ENCODE data around the gene JOSD2. TPM values are rescaled to one million over a fixed set of nuclear protein-coding genes. Genes with fewer than 3 reads are reported as not detected.

Gene JOSD2
- total RNA-seq, 1 donor from 2014 or later: 44.9 TPM

DNA sequence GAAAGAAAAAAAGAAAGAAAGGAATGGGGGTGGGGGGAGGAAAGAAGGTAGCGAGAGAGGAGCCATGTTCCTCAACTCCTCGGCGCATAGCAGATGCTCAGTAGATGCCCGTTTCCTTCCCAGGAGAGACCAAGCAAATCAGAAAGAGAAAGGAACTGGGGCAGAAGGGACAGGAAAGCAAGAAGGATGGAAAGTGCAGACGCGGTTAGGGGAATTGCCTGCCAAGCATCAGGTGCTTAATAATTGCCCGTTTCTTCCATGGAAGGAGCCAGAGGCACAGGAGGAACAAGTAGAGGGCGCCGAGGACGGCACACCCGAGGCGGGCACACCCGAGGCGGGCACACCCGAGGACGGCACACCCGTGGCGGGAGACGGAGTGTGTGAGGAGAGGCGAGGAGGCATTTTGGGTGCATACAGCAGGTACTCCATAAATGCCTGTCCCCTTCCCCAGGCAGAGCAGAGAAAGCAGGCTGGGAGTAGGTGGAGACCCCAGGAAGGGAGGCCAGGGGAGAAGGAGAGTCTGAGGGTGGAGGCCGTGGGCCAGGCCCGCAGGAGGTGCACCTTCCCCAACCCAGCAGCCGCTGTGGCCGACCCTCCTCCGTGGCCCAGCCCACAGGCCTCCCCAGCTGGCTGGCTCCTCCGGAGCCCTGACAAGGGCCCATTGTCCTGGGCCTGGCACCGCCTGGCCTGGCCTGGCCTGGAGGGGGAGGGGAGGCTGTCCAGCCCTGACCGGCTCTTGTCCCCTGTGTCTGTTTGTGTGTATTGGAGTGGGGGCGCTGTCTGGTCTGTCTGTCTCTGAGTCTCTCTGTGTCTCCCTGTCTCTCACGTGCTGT is 14.6 kb downstream of the JOSD2 start:
- no peak for DNase-seq (ENCODE audit: low spot score)

GRCh38 chr19:50495020-50495531 is 15.9 kb downstream of the JOSD2 start:
- DNase-seq (ENCODE audit: low spot score): no peak

DNA sequence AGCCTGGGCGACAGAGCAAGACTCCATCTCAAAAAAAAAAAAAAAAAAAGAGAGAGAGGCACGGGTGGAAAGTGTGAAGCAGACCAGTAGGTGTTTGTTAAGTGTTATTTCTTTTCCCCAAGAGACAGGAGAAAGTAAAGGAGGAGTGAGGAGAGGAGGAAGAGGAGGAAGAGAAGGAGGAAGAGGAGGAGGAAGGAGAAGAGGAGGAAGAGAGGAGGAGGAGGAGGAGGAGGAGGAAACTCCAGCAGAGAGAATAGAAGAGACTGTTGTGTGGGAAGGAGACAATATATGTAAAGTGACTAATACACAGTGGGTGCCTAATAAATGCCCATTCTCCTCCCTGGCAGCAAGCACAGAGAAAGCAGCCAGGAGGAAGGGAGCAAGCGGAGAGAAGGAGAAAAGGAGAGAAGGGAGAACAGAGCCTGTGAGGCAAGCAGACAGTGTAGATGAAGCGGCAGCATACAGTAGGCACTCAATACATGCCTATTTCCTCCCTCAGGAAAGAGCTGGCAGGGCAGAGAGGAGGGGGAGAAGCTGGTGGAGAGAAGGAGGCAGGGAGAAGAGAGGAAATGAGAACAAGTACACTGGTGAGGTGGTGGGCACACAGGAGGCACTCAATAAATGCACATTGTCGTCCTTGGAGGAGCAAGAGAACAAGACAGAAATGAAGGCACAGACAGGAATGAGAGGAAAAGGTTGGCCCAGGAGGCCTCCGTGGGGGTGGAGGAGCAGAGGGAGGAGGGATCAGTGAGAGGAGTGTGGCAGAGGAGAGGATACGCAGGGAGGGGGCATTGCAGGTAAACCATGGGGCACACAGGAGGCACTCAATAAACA is 16.6 kb downstream of the JOSD2 start:
- DNase-seq (ENCODE audit: low spot score): no peak

DNA sequence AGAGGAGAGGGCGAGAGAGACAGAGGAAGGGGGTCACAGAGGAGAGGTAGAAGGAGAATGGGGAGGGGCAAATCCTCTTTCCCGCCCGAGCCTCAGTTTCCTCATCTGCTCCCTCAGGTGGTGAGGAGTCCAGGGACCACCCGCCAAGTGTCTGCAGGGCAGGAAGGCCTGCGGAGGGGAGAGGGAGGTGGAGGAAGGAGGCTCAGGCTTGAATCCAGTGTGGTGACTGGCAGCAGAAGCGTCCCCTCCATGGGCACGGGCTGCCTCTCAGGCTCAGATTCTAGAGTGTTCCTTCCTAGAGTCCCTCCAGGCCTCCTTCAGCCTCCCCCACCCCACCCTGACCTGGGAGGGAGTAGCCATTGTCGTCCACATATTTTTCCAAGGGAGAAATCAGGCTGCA is 17.8 kb downstream of the JOSD2 start:
- DNase-seq (ENCODE audit: low spot score): no peak

DNA sequence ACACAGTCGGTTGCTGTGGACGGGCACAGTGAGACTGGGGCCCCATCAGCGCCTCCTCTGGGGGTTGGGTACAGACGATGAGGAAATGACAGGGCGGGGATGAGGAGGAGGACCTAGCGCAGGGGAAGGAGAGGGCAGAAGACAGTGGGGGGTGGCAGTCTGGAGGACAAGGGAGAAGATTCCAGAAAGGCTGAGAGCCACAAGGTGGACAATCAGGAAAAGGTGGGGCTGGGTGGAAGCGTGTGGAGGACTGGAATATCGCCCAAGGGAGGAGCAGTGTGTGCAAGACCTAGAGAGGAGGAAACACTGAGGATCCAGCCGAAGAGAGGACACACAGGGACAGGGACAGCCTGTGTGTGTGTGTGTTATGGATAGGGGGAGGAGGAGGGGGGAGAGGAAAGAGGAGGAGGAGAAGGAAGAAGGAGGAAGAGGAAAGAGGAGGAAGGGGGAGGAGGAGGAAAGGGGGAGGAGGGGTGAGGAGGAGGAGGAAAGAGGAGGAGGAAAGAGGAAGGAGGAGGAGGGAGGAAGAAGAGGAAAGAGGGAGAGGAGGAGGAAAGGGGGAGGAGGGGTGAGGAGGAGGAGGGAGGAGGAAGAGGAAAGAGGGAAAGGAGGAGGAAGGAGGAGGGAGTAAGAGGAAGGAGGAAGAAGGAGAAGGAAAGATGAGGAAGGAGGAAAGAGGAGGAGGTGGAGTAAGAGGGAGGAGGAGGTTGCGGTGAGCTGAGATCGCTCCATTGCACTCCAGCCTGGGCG is 18.5 kb downstream of the JOSD2 start:
- no peak for DNase-seq (ENCODE audit: low spot score)

DNA sequence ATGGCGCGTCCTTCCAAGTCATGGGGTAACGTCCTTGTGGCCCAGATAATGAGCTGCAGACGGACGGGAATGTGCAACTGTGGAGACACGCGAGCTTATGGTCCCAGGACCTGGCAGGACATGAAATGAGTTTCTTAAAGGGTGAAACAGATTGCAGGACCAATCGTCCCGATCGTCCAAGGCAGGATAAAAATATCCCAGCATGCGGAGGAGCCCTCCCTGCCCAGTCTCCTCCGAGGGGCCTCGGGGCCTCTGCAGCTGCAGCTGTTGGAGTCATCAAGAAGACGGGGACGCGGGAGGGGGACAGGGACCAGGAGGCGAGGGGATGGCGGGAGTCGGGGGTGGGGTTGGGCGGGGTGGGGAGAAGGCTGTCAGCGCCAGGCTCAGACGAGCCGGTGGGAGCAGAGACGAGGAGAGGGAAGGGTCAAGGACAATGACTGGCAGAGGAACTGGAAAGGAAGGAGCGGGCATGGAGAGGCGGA is 20.0 kb downstream of the JOSD2 start:
- no peak for DNase-seq (ENCODE audit: low spot score)

DNA sequence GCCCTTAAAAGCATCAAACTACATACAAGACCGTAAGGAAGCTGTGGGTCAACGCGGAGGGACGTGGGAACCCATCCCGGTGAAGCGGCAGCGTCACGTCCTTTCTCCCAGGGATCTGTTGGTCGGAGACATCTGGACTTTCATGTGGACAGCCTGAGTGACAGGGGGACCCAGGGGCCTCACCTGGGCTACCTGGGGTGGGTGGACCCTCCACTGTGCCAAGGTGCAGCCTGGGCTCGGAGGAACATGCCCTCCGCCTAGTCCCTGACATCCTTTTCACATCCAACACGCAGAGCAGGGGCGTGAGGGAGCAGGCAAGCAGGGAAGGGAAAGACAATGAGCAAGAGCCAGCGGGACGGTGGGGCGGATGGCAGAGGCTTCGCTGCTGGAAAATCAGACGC is 20.6 kb downstream of the JOSD2 start:
- DNase-seq (ENCODE audit: low spot score): no peak

GRCh38 chr19:50489461-50490011 is 21.5 kb downstream of the JOSD2 start:
- DNase-seq (ENCODE audit: low spot score): no peak

DNA sequence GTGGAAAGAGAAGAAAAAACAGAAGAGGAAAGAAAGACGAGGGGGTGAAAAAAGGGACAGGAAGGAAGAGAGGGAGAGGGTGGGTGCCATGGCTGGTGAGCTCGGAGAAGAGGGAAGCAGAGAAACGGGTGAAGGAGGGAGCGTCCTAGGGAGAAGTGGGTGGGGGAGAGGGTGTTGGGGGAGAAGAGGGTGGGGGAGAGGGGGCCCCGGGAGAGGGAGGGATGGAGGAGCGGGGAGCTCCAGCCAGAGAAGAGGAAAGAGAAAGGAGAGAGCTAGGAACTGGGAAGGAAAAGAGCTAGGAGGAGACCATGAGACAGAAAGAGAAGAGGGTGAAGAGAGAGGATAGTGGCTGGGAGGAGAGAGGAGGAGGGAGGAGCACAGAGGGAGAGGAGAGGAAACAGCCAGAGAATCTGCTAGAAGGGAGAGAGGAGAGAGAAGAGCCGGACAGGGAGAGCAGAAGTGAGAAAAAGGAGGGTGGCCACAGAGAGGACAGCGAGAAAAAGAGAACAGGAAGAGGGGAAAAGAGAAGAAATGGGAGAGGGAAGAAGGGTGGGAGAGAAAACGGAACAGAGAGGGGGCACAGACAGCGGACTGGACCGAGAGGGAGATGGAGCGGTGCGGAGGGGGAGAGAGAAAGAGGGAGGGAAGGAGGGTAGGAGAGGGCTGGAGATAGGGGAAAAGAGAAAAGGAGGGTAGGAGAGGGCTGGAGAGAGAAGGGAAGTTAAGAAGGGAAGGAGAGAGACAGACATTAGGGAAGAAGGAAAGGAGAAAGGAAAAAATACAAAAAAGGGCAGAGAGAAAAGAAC is 22.4 kb downstream of the JOSD2 start:
- no peak for DNase-seq (ENCODE audit: low spot score)

GRCh38 chr19:50486823-50487515 is 24.0 kb downstream of the JOSD2 start:
- no peak for DNase-seq (ENCODE audit: low spot score)

GRCh38 chr19:50485284-50485955 is 25.6 kb downstream of the JOSD2 start:
- DNase-seq (ENCODE audit: low spot score): no peak

DNA sequence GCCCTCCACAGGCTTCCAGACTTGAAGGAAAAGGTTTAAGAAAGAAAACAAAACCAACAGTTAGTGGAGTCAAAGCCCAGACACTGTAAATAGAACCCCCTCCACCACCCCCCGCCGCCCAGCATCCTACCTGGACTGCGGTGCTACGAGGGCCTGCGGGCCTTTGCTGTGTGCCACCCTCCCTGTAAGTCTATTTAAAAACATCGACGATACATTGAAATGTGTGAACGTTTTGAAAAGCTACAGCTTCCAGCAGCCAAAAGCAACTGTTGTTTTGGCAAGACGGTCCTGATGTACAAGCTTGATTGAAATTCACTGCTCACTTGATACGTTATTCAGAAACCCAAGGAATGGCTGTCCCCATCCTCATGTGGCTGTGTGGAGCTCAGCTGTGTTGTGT is 28.1 kb downstream of the JOSD2 start:
- no peak for DNase-seq (ENCODE audit: low spot score)

GRCh38 chr19:50482271-50482855 is 28.6 kb downstream of the JOSD2 start:
- DNase-seq (ENCODE audit: low spot score): no peak

GRCh38 chr19:50481351-50482149 is 29.4 kb downstream of the JOSD2 start:
- peak; percentile 86 for DNase-seq (ENCODE audit: low spot score)

DNA sequence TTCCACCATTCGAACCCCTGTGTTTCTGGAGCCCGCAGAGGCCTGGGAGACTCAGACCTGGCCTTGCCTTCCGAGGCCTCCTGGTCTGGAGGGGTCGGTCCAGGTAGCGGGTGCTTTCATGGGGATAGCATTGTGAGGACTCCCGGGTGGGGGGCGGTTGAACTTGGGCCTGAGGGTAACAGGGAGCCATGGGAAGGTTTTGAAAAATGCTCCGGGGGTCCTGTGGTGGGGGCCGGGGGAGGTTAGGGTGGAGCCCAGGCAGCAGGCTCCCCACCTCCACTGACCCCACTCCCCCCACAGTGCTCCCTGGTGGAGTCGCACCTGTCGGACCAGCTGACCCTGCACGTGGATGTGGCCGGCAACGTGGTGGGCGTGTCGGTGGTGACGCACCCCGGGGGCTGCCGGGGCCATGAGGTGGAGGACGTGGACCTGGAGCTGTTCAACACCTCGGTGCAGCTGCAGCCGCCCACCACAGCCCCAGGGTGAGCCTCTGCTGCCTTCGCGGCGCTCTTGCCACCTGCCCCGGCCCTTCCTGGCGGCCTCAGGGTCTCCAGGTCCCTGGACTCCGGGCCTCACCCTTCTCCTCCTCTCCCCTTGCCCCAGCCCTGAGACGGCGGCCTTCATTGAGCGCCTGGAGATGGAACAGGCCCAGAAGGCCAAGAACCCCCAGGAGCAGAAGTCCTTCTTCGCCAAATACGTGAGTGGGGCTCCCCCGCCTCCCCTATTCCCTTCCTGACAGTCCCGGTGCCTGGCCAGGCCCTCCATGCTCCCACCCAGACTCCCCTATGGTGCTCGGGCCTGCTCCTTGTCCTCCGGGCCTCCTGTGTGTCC is 30.5 kb downstream of the JOSD2 start:
- DNase-seq (ENCODE audit: low spot score): peak; percentile 83

DNA sequence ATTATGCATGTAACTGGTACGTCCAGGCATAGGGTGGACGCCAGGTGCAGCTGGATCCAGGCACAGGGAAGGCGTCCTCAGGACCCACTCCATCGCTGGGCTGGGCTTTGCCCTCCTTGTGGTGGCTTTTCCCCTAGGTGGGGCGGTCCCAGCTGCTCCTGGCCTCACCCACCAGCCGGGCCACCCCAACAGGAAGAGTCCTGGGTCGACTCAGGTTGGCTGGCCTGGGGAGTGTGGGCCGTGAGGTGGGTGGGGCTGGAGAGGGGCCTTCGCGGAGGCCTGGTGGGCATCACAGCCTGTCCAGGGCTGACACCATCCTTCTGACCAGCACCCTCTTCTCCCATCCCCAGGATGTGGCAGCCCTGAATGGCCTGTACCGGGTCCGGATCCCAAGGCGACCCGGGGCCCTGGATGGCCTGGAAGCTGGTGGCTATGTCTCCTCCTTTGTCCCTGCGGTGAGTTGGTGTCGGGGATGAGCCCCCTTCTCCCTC is 31.2 kb downstream of the JOSD2 start:
- no peak for DNase-seq (ENCODE audit: low spot score)

All from mesenteric fat pad (tissue), 1 donor.